ENCODE data around the gene LCE4A.
"Not testable (repeated sequence)": the region's sequence is repeated elsewhere in the genome, so short reads cannot be mapped to it uniquely, and the experiment has no call there.

DNA sequence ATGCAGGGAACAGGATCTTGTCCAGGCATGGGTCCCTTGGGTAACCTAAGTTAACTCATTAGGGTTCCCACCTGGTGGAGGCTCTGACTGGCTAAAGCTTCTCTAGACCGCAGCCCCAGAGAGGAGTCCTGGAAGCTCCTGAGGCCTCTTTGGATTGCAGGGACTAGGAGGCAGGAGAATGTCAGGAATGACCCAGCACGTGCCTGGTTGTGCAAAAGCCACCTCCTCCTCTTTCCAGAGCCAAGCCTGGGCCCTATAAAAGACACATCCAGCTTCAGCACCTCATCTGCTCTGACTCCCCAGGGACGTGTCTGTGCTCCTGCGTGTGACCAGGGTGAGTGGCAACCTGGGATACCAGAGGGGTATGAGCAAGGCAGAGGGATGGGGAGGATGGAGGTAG, 22.1 kb upstream of the LCE4A start, which contains the start of gene LCE2B:
- TF ChIP-seq TAF1, REST (IDR thresholded peaks at IDR 0.05; ENCODE audit: low read depth): not testable (repeated sequence)
- TF ChIP-seq, protein P1, sequence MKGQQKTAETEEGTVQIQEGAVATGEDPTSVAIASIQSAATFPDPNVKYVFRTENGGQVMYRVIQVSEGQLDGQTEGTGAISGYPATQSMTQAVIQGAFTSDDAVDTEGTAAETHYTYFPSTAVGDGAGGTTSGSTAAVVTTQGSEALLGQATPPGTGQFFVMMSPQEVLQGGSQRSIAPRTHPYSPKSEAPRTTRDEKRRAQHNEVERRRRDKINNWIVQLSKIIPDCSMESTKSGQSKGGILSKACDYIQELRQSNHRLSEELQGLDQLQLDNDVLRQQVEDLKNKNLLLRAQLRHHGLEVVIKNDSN (IDR thresholded peaks at IDR 0.05), result not testable (repeated sequence)
